HG03060 (cell line): ENCODE measurements around the gene MFSD12.
A peak's percentile ranks its signal among the peaks of the same experiment; 100 is the strongest.
"Not testable (repeated sequence)": the region's sequence is repeated elsewhere in the genome, so short reads cannot be mapped to it uniquely, and the experiment has no call there.

ENCODE experiments used
- ATAC-seq: cut with Tn5 transposase; IDR thresholded peaks from one replicate; pipeline ENCODE4 v1.9.1; 2021; ENCODE audit warnings: low read depth, moderate number of reproducible peaks; ENCODE audit not compliant: unreplicated experiment

Gene MFSD12

GRCh38 chr19:3511506-3512251 lies 45.7 kb downstream of the MFSD12 start:
- no peak for ATAC-seq

- no peak for ATAC-seq
These were observed 46.7 kb downstream of the MFSD12 start for GRCh38 chr19:3510727-3511126.

- no peak for ATAC-seq
These were observed 47.8 kb downstream of the MFSD12 start for GRCh38 chr19:3509566-3509989.

GRCh38 chr19:3508771-3509535 lies 48.4 kb downstream of the MFSD12 start:
- ATAC-seq = no peak

- ATAC-seq = not testable (repeated sequence)
These were observed 49.2 kb downstream of the MFSD12 start for GRCh38 chr19:3508121-3508661.

- no peak for ATAC-seq
These were observed 49.8 kb downstream of the MFSD12 start for GRCh38 chr19:3507371-3508120.

- ATAC-seq = peak; percentile 6
These were observed 50.7 kb downstream of the MFSD12 start for GRCh38 chr19:3506384-3507340.

- peak; percentile 72 for ATAC-seq
These were observed 51.6 kb downstream of the MFSD12 start, which contains the start of gene FZR1 for GRCh38 chr19:3505598-3506383. Gene FZR1, plus strand, starts transcription at chr19:3506311. Its CDS starts 16,679 bp downstream, at chr19:3522990.

GRCh38 chr19:3504735-3505134 lies 52.7 kb downstream of the MFSD12 start:
- ATAC-seq = no peak

GRCh38 chr19:3503036-3503572 lies 54.3 kb downstream of the MFSD12 start:
- no peak for ATAC-seq

GRCh38 chr19:3501780-3502179 lies 55.6 kb downstream of the MFSD12 start:
- ATAC-seq = no peak

GRCh38 chr19:3500429-3501101 lies 56.8 kb downstream of the MFSD12 start, which contains the start of gene DOHH:
Gene DOHH, minus strand, starts transcription at chr19:3500674. Its CDS starts 3,860 bp downstream, at chr19:3496814.
- ATAC-seq = peak; percentile 80

- ATAC-seq = no peak
These were observed 57.5 kb downstream of the MFSD12 start for GRCh38 chr19:3499738-3500428.

GRCh38 chr19:3497757-3498520 lies 59.4 kb downstream of the MFSD12 start:
- ATAC-seq = no peak

- no peak for ATAC-seq
These were observed 60.8 kb downstream of the MFSD12 start for GRCh38 chr19:3496392-3497273.

- no peak for ATAC-seq
These were observed 62.8 kb downstream of the MFSD12 start for GRCh38 chr19:3494559-3494958.
